SK-N-SH (cell line): ENCODE data around the gene POLA2. TPM values are rescaled to one million over a fixed set of nuclear protein-coding genes. Genes with fewer than 3 reads are reported as not detected.

Experiments used
- CTCF ChIA-PET: fragments of 300-600, 350-600 bp; formaldehyde crosslinking; extraction: SDS; loops from one replicate; lab custom pipeline; 2021; lab: Yijun Ruan, JAX
- POLR2A ChIA-PET: fragments of 350-600 bp; sonication (Branson Sonifier 250); formaldehyde crosslinking; extraction: SDS; loops from one replicate; lab custom pipeline; 2020; ENCODE audit warnings: antibody characterized with exemption, inconsistent platforms; lab: Yijun Ruan, JAX
- DNase-seq: peaks from one replicate; pipeline ENCODE4 v3.0.0; 2012
- H2AFZ ChIP-seq: fragments of 200-600 bp; sonication (generic); 2 replicates; pipeline ENCODE4 v1.8.1; 2016; ENCODE audit warnings: antibody characterized with exemption, mild to moderate bottlenecking, low read depth
- H3F3A ChIP-seq: fragments of 200-600 bp; sonication (generic); replicated peaks from 2 replicates; pipeline ENCODE3; 2016; ENCODE audit warnings: antibody characterized with exemption, mild to moderate bottlenecking; ENCODE audit not compliant: insufficient read depth
- H3K27ac ChIP-seq, 2 experiments: fragments of 200-500 bp in 1 of 2; fragments of 200-600 bp in 1 of 2; sonication (Bioruptor generic) in 1 of 2; sonication (generic), shearing (Covaris generic) in 1 of 2; 2 replicates each; pipeline versions ENCODE4 v1.5.1 to v1.6.1; 2014 to 2016; ENCODE audit warnings: low read depth in 2 of 2, inconsistent platforms in 1 of 2, low read length in 1 of 2, mild to moderate bottlenecking in 1 of 2, mixed read lengths in 1 of 2
- H3K27me3 ChIP-seq: fragments of 200-600 bp; sonication (generic), shearing (Covaris generic); 2 replicates; pipeline ENCODE4 v1.6.1; 2016; ENCODE audit warnings: mixed run types; ENCODE audit not compliant: insufficient read depth
- H3K36me3 ChIP-seq, 2 experiments: fragments of 200-500 bp in 1 of 2; fragments of 200-600 bp in 1 of 2; sonication (Bioruptor generic) in 1 of 2; sonication (generic) in 1 of 2; replicated peaks in 1 of 2; 2 replicates each; pipeline versions ENCODE3 to v1.5.1; 2014 to 2016; ENCODE audit warnings: low read length in 1 of 2, mild to moderate bottlenecking in 1 of 2; ENCODE audit not compliant: insufficient read depth in 2 of 2, control insufficient read depth in 1 of 2
- H3K4me1 ChIP-seq, 2 experiments: fragments of 200-500 bp in 1 of 2; fragments of 200-600 bp in 1 of 2; sonication (Bioruptor generic) in 1 of 2; sonication (generic), shearing (Covaris generic) in 1 of 2; 2 replicates each; pipeline versions ENCODE4 v1.5.1 to v1.6.1; 2014 to 2016; ENCODE audit warnings: low read depth in 1 of 2, low read length in 1 of 2, mixed run types in 1 of 2; ENCODE audit not compliant: insufficient read depth in 2 of 2, control insufficient read depth in 1 of 2
- H3K4me2 ChIP-seq: fragments of 200-600 bp; sonication (generic), shearing (Covaris generic); 2 replicates; pipeline ENCODE4 v1.6.1; 2017; ENCODE audit warnings: mixed run types
- H3K4me3 ChIP-seq, 2 experiments: fragments of 200-500 bp in 1 of 2; fragments of 200-600 bp in 1 of 2; sonication (Bioruptor generic) in 1 of 2; sonication (generic), shearing (Covaris generic) in 1 of 2; 2 replicates each; pipeline versions ENCODE4 v1.5.1 to v1.8.1; 2014 to 2016; ENCODE audit warnings: low read depth in 2 of 2, inconsistent platforms in 1 of 2, low read length in 1 of 2, mild to moderate bottlenecking in 1 of 2, mixed read lengths in 1 of 2, moderate library complexity in 1 of 2
- H3K79me2 ChIP-seq: fragments of 200-600 bp; sonication (generic); 2 replicates; pipeline ENCODE4 v1.8.1; 2017; ENCODE audit warnings: mild to moderate bottlenecking; ENCODE audit not compliant: insufficient read depth
- H3K9ac ChIP-seq: fragments of 200-600 bp; sonication (generic); 2 replicates; pipeline ENCODE4 v1.6.1; 2017; ENCODE audit warnings: mixed run types
- H3K9me2 ChIP-seq: fragments of 200-600 bp; sonication (generic); 2 replicates; pipeline ENCODE4 v1.6.1; 2017; ENCODE audit warnings: mixed run types
- H3K9me3 ChIP-seq: fragments of 200-600 bp; sonication (generic); 2 replicates; pipeline ENCODE4 v1.6.1; 2017; ENCODE audit warnings: mixed run types, mild to moderate bottlenecking, moderate library complexity
- H4K20me1 ChIP-seq: fragments of 200-600 bp; sonication (generic); 2 replicates; pipeline ENCODE4 v1.6.1; 2017; ENCODE audit warnings: mild to moderate bottlenecking, mixed run types; ENCODE audit not compliant: insufficient read depth
- CHD2 ChIP-seq: fragments of 150-350 bp; IDR thresholded peaks from 2 replicates; pipeline ENCODE4 v1.6.1; 2018; ENCODE audit warnings: low read length; ENCODE audit not compliant: partially characterized antibody
- CTCF ChIP-seq: fragments of 200-600 bp; sonication (generic); IDR thresholded peaks from 2 replicates; pipeline ENCODE4 v1.6.1; 2017; ENCODE audit warnings: antibody characterized with exemption, mild to moderate bottlenecking, moderate library complexity
- EP300 ChIP-seq, 2 experiments: IDR thresholded peaks; 2 replicates each; pipeline versions ENCODE4 v1.4.0 to v1.6.1; 2012; ENCODE audit warnings: borderline replicate concordance in 1 of 2, low read depth in 1 of 2, low read length in 1 of 2
- FOSL2 ChIP-seq: IDR thresholded peaks from 2 replicates; pipeline ENCODE4 v1.4.0; 2012; ENCODE audit warnings: low read depth, mild to moderate bottlenecking, moderate library complexity, borderline replicate concordance
- FOXM1 ChIP-seq: IDR thresholded peaks from 2 replicates; pipeline ENCODE4 v1.4.0; 2012; ENCODE audit warnings: low read depth, mild to moderate bottlenecking
- GABPA ChIP-seq: IDR thresholded peaks from 2 replicates; pipeline ENCODE4 v1.4.0; 2012; ENCODE audit warnings: low read depth, mild to moderate bottlenecking
- JUND ChIP-seq: IDR thresholded peaks from 2 replicates; pipeline ENCODE4 v1.4.0; 2012
- NRF1 ChIP-seq: IDR thresholded peaks from 2 replicates; pipeline ENCODE4 v1.6.1; 2012; ENCODE audit warnings: low read depth, mild to moderate bottlenecking, low read length
- RAD21 ChIP-seq: IDR thresholded peaks from 2 replicates; pipeline ENCODE4 v1.6.1; 2012; ENCODE audit warnings: mild to moderate bottlenecking, low read length
- RCOR1 ChIP-seq: fragments of 150-350 bp; IDR thresholded peaks from 2 replicates; pipeline ENCODE4 v1.6.1; 2017; ENCODE audit warnings: antibody characterized with exemption, low read length
- RFX5 ChIP-seq: IDR thresholded peaks from 2 replicates; pipeline ENCODE4 v1.6.1; 2012; ENCODE audit warnings: mild to moderate bottlenecking, improper control_type of control experiment, low read length
- RXRA ChIP-seq: IDR thresholded peaks from 2 replicates; pipeline ENCODE4 v1.4.0; 2012; ENCODE audit warnings: low read depth, mild to moderate bottlenecking, borderline replicate concordance
- SMC3 ChIP-seq: IDR thresholded peaks from 2 replicates; pipeline ENCODE4 v1.6.1; 2012; ENCODE audit warnings: low read depth, low read length, improper control_type of control experiment
- TAF1 ChIP-seq: IDR thresholded peaks from 2 replicates; pipeline ENCODE4 v1.6.1; 2012; ENCODE audit warnings: low read depth, mild to moderate bottlenecking, low read length, moderate library complexity, borderline replicate concordance
- TCF12 ChIP-seq: IDR thresholded peaks from 2 replicates; pipeline ENCODE4 v1.4.0; 2012
- USF1 ChIP-seq: IDR thresholded peaks from 2 replicates; pipeline ENCODE4 v1.4.0; 2012; ENCODE audit warnings: low read depth, borderline replicate concordance
- USF2 ChIP-seq: fragments of 150-350 bp; IDR thresholded peaks from 2 replicates; pipeline ENCODE4 v1.6.1; 2017; ENCODE audit warnings: antibody characterized with exemption, low read length, low read depth, borderline replicate concordance
- YY1 ChIP-seq: IDR thresholded peaks from 2 replicates; pipeline ENCODE4 v1.4.0; 2012; ENCODE audit warnings: low read depth, mild to moderate bottlenecking
- ZBTB33 ChIP-seq: IDR thresholded peaks from 2 replicates; pipeline ENCODE4 v1.4.0; 2012; ENCODE audit warnings: low read depth, borderline replicate concordance
- WGBS: methylation state at CpG from one replicate; pipeline ENCODE4 v1.1.6; 2017; ENCODE audit warnings: low lambda C conversion rate; 5-methylcytosine and 5-hydroxymethylcytosine counted together
- polyA plus RNA-seq, 3 experiments: library from polyadenylated mRNA; depleted of rRNA; stranded (reverse); fragments of >200 nt; gene quantifications; 2 replicates each; pipeline ENCODE4 v1.2.3, GENCODE V29; 2012

POLA2 gene
- polyA plus RNA-seq, 1 of the 3 experiments (the other 2 are of a cell fraction), result 18.4 TPM

GRCh38 chr11:65303555-65303954 is 41.8 kb downstream of the POLA2 start (continued):
- TF ChIP-seq CHD2 (no peak), RFX5 (no peak), EP300 (IDR thresholded peaks at IDR 0.05; ENCODE audit: borderline replicate concordance in 1 of 2, low read depth in 1 of 2, low read length in 1 of 2) (no peak)
- TF ChIP-seq, all 33 proteins: peak for 0

- no peak for TF ChIP-seq CTCF
- TF ChIP-seq USF1, result no peak
- ChIA-PET CTCF (interaction anchor here (1.4 to 6.8 kb wide), 3 partner anchors 11 to 29 kb away, joined by 3 to 63 read pairs (median 7); partner anchors contain the start of gene CDC42EP2), POLR2A (no interaction called here)
- WGBS, result 97% methylated on average over 4 of the region's 4 CpGs
- no peaks in the 10 kb centered on the region for H3K9me3 ChIP-seq
- H3K4me3 ChIP-seq, result no peak overlapping the region
- H3K27ac ChIP-seq, result no peak overlapping the region
- no peak for DNase-seq
- H3K36me3 ChIP-seq, result no peaks in the 10 kb centered on the region
- H3K79me2 ChIP-seq, result no peaks in the 10 kb centered on the region
- no peak overlapping the region for H3K4me2 ChIP-seq
- no peaks in the 10 kb centered on the region for H4K20me1 ChIP-seq
- peaks cover 20% of the 10 kb centered on the region for H3F3A ChIP-seq
- no peaks in the 10 kb centered on the region for H3K27me3 ChIP-seq
- no peaks in the 10 kb centered on the region for H3K9me2 ChIP-seq
- H2AFZ ChIP-seq, result no peak overlapping the region
- no peak overlapping the region for H3K9ac ChIP-seq
- peaks cover 3 to 25% of the 10 kb centered on the region in 2 experiments; a peak in 2 of 4 replicates for H3K4me1 ChIP-seq
Measured at GRCh38 chr11:65304110-65304509, 42.3 kb downstream of the POLA2 start.

GRCh38 chr11:65304613-65305012 is 42.9 kb downstream of the POLA2 start:
- no peaks in the 10 kb centered on the region for H3K9me3 ChIP-seq
- no peak overlapping the region for H3K9ac ChIP-seq
- no peak overlapping the region for H2AFZ ChIP-seq
- H4K20me1 ChIP-seq, result no peaks in the 10 kb centered on the region
- no peak overlapping the region for H3K4me3 ChIP-seq
- 98% methylated on average over 3 of the region's 7 CpGs for WGBS
- ChIA-PET CTCF (interaction anchor here (0.8 to 6.8 kb wide), 2 partner anchors 11 to 15 kb away, joined by 3 to 63 read pairs; partner anchors contain the start of gene CDC42EP2), POLR2A (interaction anchor here (0.6 kb wide), 1 partner anchor 10 kb away, joined by 3 read pairs; the partner anchor contains the start of gene CDC42EP2)
- no peak overlapping the region for H3K4me2 ChIP-seq
- H3K79me2 ChIP-seq, result no peaks in the 10 kb centered on the region
- DNase-seq, result no peak
- H3F3A ChIP-seq, result peaks cover 20% of the 10 kb centered on the region
- H3K27ac ChIP-seq, result no peak overlapping the region
- H3K9me2 ChIP-seq, result no peaks in the 10 kb centered on the region
- no peaks in the 10 kb centered on the region for H3K36me3 ChIP-seq
- peaks cover 3 to 20% of the 10 kb centered on the region in 2 experiments; a peak in 2 of 4 replicates for H3K4me1 ChIP-seq
- H3K27me3 ChIP-seq, result no peaks in the 10 kb centered on the region
- TF ChIP-seq FOXM1 (no peak), EP300 (IDR thresholded peaks at IDR 0.05; ENCODE audit: borderline replicate concordance in 1 of 2, low read depth in 1 of 2, low read length in 1 of 2) (no peak), USF2 (no peak), RCOR1 (no peak), JUND (no peak), ZBTB33 (no peak), FOSL2 (no peak), CTCF (no peak), SMC3 (no peak), NRF1 (no peak), RXRA (no peak), YY1 (no peak), GABPA (no peak), TAF1 (no peak), TCF12 (no peak), RAD21 (no peak)
